H54 (cell line): ENCODE measurements around the gene SLC47A2.

Experiments
- DNase-seq: peaks from one replicate; pipeline ENCODE4 v3.0.0; 2011; ENCODE audit warnings: low spot score, mixed read lengths; ENCODE audit not compliant: insufficient read length
- FAIRE-seq: peaks from 3 replicates; lab custom pipeline; 2011; peaks lifted over from hg19 to GRCh38; lab: Jason Lieb, UNC
- POLR2A ChIP-seq: IDR thresholded peaks from 2 replicates; pipeline ENCODE4 v1.6.1; 2011; ENCODE audit warnings: low read depth, mild to moderate bottlenecking, low read length

Gene SLC47A2

DNA sequence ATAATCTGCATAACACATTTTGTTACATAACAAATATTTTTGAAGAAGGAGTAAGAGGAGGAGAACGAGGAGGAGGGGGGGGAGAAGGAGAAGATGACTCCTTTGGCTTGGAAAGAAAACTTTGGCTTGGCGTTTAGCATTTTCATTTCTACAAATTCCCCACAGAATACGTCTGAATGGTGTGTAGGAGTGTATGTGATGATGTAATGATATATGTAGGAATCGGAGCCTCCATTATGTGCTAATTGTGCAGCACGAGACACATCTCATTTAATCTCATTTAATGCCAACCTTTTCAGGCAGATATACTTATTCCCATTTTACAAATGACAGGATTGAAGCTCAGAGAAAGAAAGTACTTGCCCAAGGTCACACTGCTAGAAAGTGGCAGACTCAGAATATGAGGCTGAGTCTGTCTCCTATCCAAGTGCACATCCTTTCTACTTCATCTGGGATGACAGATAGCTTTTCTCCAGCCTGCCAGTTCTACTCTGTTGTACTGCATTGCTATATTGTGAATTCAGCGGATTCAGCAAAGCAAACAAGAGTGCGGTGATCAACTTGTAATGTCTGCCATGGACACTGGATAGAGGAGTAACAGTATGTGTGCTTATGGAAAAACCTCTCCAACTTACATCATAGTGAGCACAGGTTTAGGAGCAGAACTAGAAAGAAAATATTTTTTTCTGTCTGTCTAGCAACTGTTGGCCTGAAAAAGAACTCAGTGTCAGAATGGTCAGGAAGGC is 10.4 kb upstream of the SLC47A2 start:
- TF ChIP-seq POLR2A: no peak
- no peak for DNase-seq

DNA sequence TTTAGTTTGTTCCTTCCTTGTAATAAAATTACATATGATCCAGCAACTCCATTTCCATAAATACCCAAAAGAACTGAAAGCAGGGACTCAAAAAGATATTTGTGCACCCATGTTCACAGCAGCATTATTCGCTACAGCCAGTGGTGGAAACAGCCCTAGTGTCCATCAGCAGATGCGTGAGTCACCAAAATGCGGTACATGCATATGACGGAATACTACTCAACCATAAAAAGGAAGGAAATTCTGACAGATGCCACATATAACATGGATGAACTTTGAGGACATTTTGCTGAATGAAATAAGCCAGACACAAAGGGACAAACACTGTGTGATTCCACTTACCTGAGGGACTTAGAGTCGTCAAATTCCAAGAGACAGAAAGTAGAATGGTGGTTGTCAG is 9.1 kb upstream of the SLC47A2 start:
- no peak for DNase-seq
- FAIRE-seq: no peak
- TF ChIP-seq POLR2A: no peak

More for the DNA sequence above, 10.4 kb upstream of the SLC47A2 start:
- no peak for FAIRE-seq

DNA sequence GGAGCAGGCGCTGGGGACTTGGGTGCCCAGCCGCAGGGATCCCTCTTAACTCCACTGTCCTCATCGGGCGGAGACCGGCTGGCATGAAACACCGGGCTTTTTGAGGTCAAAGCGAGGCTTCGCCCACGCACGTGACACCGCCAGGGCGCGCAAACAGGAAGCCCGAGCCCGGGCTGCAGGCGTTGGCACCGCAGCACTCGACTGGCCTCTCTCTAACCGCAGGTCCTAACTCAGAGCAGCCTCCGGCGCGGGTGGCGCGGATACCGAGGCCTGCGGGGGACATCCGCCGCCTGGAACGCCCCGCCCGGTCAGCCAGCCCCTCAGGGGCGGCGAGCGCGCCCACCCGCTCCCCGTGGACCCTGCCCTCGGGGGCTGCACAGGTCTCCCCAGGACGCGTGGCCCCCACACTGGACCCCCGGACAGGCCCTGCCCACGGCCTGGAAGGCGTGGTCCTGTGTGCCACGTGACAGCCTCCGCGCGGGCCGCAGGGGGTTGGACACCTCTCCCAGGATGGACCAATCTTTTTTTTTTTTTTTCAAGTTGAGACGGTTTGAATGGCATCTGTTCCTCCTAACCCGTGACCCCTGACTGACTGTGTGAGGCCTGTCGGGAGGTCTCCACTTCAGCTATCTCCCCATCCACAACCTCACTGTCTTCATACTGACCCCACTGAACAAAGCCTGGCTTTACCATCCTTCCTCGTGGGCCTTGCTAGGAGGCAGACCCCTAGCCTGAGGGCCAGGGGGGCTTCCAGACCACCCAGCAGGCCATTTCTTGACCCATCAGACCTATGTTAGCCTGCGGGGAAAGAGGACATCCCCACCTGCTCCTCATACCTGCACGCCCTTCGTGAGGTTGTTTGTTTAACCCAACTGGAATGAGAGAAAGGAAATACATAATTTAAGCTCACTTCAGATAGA is 8.4 kb upstream of the SLC47A2 start:
- no peak for DNase-seq
- FAIRE-seq: no peak
- no peak for TF ChIP-seq POLR2A

DNA sequence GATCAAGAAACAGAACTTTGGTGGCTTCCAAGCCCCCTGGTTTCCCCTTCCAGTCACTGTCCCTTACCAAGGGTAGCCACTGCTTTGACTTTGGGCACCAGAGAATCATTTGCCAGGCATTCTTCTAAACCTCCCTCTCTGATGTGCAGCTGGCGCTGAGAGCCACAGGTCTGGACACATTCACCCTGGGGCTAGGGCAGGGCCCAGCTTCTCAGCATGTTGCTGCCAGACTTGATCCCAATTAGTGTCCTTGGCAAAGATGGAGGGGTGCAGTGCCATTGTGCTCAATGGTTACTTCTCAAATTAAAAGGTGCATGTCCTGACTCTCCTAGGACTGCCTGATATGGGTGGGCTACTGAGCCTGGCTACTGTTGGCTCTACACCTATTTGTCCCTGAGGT is 7.6 kb upstream of the SLC47A2 start:
- TF ChIP-seq POLR2A: no peak
- DNase-seq (no peak), FAIRE-seq (no peak)

DNA sequence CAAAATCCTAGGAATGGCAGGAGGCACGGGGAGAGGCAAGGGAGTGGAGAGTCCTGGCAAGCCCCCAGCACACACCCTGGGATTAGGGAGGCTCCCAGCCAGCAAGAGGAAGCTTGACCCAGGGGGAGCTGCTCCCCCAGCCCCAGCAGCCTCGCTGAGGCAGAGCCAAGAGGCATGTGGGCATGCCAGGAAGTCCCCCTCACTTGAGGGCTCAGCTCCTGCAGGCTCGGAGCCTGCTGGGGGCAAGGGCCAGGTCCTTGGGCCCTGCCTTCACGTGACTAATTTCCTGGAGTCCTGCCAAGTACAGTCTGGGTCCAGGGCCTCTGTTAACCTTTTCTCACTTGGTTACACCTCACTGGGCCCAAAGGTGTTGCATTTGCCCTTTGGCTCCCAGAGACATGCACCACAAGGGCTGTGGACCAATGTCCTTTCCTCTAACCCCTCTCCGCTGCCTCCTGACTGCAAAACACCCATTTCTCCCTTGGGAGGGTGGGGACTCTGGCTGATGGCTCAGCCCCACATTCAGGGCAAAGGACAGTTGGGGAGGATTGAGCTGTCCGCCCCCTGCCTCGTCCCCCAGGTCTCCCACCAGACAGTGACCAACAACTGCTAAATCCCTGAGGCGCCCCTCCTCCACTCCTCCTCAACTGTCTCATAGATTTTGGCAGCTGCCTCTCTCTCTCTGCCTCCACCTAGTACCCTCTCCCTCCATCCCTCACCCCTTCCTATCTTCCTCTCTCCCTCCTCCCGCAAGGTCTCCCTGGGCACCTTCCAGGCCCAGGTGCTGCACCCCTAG is 4.4 kb upstream of the SLC47A2 start:
- DNase-seq (no peak), FAIRE-seq (no peak)
- TF ChIP-seq POLR2A: no peak

DNA sequence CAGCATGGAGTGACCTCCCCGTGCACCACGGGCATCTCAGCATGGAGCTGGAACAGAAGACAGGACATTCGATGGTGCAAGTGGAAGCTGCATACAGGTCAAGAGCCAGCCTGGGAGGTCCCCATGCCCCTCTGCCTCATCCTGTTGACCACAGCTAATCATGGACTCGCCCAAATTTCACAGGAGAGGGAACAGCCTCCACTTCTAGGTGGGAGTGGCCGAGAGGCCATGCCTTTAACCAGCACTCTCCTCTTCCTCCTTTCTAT is 3.8 kb upstream of the SLC47A2 start:
- TF ChIP-seq POLR2A: no peak
- FAIRE-seq (no peak), DNase-seq (no peak)

DNA sequence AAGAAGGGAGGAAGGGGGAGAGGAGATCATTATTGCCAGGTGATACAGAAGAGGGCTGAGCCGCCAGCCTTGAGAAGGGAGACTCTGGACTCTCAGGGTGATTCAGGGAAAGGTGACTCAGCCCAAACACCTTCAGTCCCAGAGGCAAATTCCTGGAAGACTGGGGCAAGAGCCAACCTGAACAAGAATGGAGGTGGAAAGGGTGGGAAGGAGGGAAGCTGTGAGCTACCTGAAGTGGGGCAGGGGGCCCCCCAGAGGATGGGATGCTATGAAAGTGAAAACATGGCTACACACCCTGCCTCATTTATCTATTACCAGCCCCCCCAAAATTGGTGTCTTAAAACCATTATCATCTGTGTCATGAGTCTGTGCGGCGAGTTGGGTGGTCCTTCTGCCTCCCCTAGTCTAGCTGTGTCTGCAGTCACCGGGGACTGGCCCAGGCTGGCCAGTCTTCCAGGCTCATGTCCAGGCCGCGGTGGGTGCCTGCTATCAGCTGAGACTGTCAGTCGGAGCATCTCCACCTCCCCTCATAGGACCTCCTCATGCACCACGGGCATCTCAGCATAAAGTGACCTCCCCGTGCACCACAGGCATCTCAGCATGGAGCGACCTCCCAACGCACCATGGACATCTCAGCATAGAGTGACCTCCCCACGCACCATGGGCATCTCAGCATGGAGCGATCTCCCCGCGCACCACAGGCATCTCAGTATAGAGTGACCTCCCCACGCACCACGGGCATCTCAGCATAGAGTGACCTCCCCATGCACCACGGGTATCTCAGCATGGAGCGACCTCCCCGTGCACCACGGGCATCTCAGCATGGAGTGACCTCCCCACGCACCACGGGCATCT is 3.2 kb upstream of the SLC47A2 start:
- FAIRE-seq (no peak), DNase-seq (peak; percentile 89)
- TF ChIP-seq POLR2A: no peak

DNA sequence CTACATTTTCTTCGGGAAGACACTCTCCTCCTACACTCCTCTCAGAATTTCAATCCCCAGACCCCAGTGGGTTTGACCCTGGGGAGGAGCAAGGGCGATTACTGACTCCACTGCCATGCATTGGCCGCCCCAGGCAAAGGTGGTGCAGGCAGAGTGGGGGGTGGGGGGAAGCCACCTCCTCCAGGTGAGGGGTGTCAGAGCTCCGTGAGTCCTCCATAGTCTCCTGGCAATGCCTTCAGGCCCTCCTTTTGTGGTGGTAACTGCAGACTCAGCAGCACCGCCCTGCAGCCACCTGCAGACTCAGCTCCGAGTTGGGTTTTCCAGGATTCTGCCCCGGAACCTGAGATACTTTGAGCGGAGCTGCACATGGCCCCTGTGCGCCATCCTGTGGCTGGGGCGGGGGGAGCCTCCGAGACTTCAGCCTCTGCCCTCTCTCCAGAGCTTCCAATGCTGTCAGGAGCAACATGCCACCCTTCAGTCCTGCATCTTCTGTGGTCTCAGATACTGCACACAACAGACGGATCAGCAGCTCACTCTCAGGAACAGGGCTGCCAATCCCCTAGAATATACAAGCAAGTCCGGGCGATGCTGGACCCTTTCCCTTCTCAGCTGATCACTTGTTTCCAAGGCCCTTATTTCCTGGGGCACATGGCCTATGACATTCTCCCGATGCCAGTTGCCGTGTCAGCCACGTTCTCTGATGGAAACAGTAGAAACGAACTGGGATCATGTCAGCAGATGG is 2.4 kb upstream of the SLC47A2 start:
- DNase-seq: no peak
- no peak for TF ChIP-seq POLR2A
- no peak for FAIRE-seq

DNA sequence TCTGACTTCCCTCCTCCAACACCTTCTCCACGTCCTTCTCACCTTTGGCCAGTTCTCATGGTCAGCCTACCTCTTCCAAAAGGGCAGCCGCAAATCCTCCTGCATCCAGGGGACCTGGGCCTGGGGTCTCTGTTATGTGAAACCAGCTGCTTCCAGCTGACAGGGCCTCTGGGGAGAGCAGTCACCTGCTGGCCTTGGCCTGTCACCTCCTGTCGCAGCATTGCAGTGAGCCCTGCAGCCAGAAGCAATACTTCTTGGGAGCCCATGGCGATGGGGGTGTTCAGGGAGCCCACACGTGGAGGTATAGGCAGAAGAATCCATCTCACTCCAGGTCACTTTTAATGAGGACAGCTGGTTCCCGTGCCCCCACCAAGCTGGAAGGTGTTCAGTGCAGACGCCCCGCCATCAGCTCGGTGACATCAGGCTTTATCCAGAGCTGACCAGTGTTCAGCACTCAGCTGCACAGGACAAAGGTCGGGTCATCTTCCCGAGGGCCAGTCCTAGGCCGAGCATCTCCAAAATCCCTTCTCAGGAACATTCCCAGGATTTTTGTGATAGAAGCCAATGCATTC is 1.7 kb upstream of the SLC47A2 start:
- DNase-seq (no peak), FAIRE-seq (no peak)
- TF ChIP-seq POLR2A: no peak

DNA sequence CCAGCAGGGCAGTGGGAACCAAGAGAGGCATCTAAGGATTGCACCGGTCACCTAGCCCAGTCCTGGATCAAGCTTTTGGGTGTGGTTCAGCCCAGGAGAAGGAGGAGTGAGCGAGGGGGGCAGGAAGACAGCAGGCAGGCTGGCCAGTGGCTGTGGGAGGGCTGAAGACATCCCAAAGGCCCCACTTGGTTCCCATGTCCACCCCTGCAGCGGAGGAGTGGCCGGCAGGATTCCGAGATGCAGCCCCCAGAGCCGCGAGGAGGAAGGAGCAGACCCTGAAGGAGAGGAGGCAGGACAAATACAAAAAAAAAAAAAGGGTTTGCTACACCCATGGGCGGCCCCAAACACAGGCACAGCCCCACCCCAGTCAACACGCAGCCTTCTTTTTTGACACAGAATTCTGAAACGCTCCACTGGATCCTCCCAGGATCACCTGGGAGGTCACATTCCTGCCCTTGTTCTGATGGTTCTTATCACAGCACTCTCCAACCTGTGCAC is 1.1 kb upstream of the SLC47A2 start:
- FAIRE-seq: no peak
- TF ChIP-seq POLR2A: no peak
- DNase-seq: no peak

DNA sequence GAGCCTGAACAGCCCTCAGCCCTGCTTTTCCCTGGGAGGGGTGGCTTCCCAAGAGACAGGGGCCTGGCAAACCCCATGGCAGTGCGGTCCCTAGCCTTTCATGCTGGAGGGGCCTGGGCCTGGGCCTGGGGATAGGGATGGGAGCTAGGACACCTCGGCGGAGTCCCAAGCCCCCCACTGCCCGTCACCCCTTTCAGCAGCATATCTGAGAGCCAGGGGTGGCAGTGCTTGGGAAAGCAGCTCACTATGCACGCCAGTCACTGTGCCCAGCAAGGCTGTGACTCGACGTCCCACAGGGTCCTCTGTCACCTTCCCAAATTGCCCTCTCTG is 612 bp upstream of the SLC47A2 start:
- FAIRE-seq (no peak), DNase-seq (no peak)
- no peak for TF ChIP-seq POLR2A
